Tibial nerve (tissue), 4 donors: ENCODE data around the gene RNF114. TPM values are rescaled to one million over a fixed set of nuclear protein-coding genes. Genes with fewer than 3 reads are reported as not detected.
"Not testable (repeated sequence)": the region's sequence is repeated elsewhere in the genome, so short reads cannot be mapped to it uniquely, and the experiment has no call there.

Experiments used
- DNase-seq, 2 donors: peaks; one replicate each; pipeline ENCODE4 v3.0.0-alpha.2; 2019; ENCODE audit warnings: low spot score in 2 of 2
- H3K27ac ChIP-seq, 4 donors: fragments of 200-600 bp; sonication (generic) in 3 of 4; one replicate each; pipeline ENCODE4 v1.5.1; 2017 to 2019; ENCODE audit warnings: mild to moderate bottlenecking in 1 of 4
- H3K27me3 ChIP-seq, 2 donors: fragments of 200-600 bp; sonication (generic) in 1 of 2; one replicate each; pipeline versions ENCODE4 v1.5.1 to v1.6.0; 2017 to 2019
- H3K36me3 ChIP-seq, 3 donors: fragments of 200-600 bp; sonication (generic); one replicate each; pipeline ENCODE4 v1.5.1; 2018 to 2019
- H3K4me1 ChIP-seq, 4 donors: fragments of 200-600 bp; sonication (generic) in 3 of 4; one replicate each; pipeline ENCODE4 v1.5.1; 2017 to 2019
- H3K4me3 ChIP-seq, 4 donors: fragments of 200-600 bp; sonication (generic) in 3 of 4; one replicate each; pipeline ENCODE4 v1.5.1; 2017 to 2019; ENCODE audit warnings: mild to moderate bottlenecking in 1 of 4, moderate library complexity in 1 of 4
- H3K9me3 ChIP-seq, 4 donors: fragments of 200-600 bp; sonication (generic) in 3 of 4; one replicate each; pipeline ENCODE4 v1.5.1; 2017 to 2019
- EP300 ChIP-seq, 2 donors: sonication (generic); formaldehyde crosslinking; IDR thresholded peaks; one replicate each; pipeline ENCODE4 v1.6.1; 2017; ENCODE audit warnings: antibody characterized with exemption in 2 of 2, mild to moderate bottlenecking in 1 of 2
- POLR2A ChIP-seq, 2 donors: fragments of 450-650 bp; IDR thresholded peaks; one replicate each; pipeline ENCODE4 v1.6.1; 2017; ENCODE audit warnings: antibody characterized with exemption in 2 of 2, mild to moderate bottlenecking in 2 of 2, moderate library complexity in 2 of 2
- WGBS, 2 donors: methylation state at CpG; one replicate each; pipeline ENCODE4 v1.1.5; 2018; 5-methylcytosine and 5-hydroxymethylcytosine counted together
- total RNA-seq, 4 donors: library from RNA; depleted of rRNA; stranded (reverse); fragments of >200 nt; gene quantifications; one replicate each; pipeline ENCODE4 v1.1.0, GENCODE V29; 2016
- TF ChIP-seq, protein P1 (sequence below), 5 experiments: fragments of 200-600 bp in 3 of 5; fragments of 450-650 bp in 2 of 5; sonication (generic) in 3 of 5; IDR thresholded peaks; one replicate each; pipeline ENCODE4 v1.5.1; 2016 to 2019; ENCODE audit warnings: antibody characterized with exemption in 5 of 5, mild to moderate bottlenecking in 3 of 5, moderate library complexity in 2 of 5

RNF114 gene
- total RNA-seq, 4 donors from 2014 or later = 211 to 311 (median 272) TPM

- H3K9me3 ChIP-seq = no peaks in the 10 kb centered on the region
- TF ChIP-seq, protein P1, sequence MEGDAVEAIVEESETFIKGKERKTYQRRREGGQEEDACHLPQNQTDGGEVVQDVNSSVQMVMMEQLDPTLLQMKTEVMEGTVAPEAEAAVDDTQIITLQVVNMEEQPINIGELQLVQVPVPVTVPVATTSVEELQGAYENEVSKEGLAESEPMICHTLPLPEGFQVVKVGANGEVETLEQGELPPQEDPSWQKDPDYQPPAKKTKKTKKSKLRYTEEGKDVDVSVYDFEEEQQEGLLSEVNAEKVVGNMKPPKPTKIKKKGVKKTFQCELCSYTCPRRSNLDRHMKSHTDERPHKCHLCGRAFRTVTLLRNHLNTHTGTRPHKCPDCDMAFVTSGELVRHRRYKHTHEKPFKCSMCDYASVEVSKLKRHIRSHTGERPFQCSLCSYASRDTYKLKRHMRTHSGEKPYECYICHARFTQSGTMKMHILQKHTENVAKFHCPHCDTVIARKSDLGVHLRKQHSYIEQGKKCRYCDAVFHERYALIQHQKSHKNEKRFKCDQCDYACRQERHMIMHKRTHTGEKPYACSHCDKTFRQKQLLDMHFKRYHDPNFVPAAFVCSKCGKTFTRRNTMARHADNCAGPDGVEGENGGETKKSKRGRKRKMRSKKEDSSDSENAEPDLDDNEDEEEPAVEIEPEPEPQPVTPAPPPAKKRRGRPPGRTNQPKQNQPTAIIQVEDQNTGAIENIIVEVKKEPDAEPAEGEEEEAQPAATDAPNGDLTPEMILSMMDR (IDR thresholded peaks at IDR 0.05) = no peak
- TF ChIP-seq EP300 (IDR thresholded peaks at IDR 0.05) = no peak
- no peak for TF ChIP-seq POLR2A (IDR thresholded peaks at IDR 0.05)
- H3K4me3 ChIP-seq = no peak overlapping the region
- H3K36me3 ChIP-seq = peaks cover 7 to 98% (median 30%) of the 10 kb centered on the region in 3 donors
- 70 to 74% methylated on average over 4 of the region's 4 CpGs for WGBS, 2 donors
- no peak for DNase-seq
- H3K27me3 ChIP-seq = no peaks in the 10 kb centered on the region
- H3K4me1 ChIP-seq = peaks cover 0 to 3% (median 0%) of the 10 kb centered on the region in 4 donors
- no peak overlapping the region for H3K27ac ChIP-seq
Observed at GRCh38 chr20:49951151-49951550, 15.0 kb downstream of the RNF114 start.

DNA sequence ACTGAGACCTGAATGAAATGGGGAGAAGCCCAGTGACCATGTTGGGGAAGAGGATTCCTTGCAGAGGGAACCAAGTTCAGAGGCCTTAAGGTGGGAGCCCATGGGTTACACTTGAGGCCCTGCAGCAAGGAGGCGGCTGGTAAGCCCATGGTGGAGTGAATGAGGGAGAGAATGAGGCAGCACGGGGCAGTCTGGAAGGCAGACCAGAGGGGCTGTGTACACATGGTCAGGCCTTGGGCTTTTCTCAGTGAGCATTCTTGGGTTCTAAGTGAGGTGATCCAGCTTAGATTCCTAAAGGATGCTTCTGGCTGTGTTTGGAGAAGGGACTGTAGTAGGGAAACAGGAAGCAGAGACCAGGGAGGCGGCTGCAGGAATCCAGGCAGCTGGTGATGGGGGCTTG, 19.0 kb downstream of the RNF114 start:
- no peaks in the 10 kb centered on the region for H3K27me3 ChIP-seq
- H3K4me1 ChIP-seq = peaks cover 0 to 3% (median 0%) of the 10 kb centered on the region in 4 donors
- H3K4me3 ChIP-seq = no peak overlapping the region
- H3K9me3 ChIP-seq = no peaks in the 10 kb centered on the region
- no peak for DNase-seq
- H3K27ac ChIP-seq = no peak overlapping the region
- WGBS, 2 donors = 86 to 95% methylated on average over 3 of the region's 3 CpGs
- peaks cover 0 to 99% (median 10%) of the 10 kb centered on the region in 3 donors for H3K36me3 ChIP-seq
- TF ChIP-seq, protein P1 (IDR thresholded peaks at IDR 0.05) = no peak
- TF ChIP-seq EP300 (IDR thresholded peaks at IDR 0.05) = no peak

DNA sequence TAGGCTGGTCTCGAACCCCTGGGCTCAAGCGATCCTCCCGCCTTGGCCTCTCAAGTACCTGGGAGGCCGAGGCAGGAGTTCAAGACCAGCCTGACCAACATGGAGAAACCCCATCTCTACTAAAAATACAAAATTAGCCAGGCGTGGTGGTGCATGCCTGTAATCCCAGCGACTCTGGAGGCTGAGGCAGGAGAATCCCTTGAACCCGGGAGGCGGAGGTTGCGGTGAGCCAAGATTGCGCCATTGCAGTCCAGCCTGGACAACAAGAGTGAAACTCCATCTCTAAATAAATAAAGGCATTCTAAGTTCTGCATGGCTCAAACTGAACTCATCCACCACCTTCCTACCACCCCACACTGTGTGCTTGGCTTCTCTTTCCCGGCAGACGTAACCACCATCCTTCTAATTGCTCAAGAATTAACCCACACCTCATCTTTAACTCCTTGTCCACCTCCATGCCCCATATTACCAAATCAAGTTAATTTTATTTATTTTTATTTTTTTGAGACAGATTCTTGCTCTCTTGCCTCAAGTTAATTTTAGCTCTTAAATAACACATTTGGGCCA, 19.7 kb downstream of the RNF114 start:
- H3K4me1 ChIP-seq, H3K9me3 ChIP-seq, H3K27ac ChIP-seq, H3K27me3 ChIP-seq, DNase-seq, H3K4me3 ChIP-seq: not testable (repeated sequence)
- 84 to 87% methylated on average over 12 of the region's 12 CpGs for WGBS, 2 donors
- H3K36me3 ChIP-seq = peaks cover 0 to 93% (median 6%) of the 10 kb centered on the region in 3 donors

- H3K36me3 ChIP-seq = peaks cover 0 to 86% (median 6%) of the 10 kb centered on the region in 3 donors
- no peaks in the 10 kb centered on the region for H3K27me3 ChIP-seq
- H3K4me1 ChIP-seq = no peaks in the 10 kb centered on the region
- TF ChIP-seq EP300 (IDR thresholded peaks at IDR 0.05) (no peak), POLR2A (IDR thresholded peaks at IDR 0.05) (no peak)
- TF ChIP-seq, protein P1 (IDR thresholded peaks at IDR 0.05) = no peak
- H3K27ac ChIP-seq = no peak overlapping the region
- DNase-seq = no peak
- 92 to 94% methylated on average over 18 of the region's 18 CpGs for whole genome bisulfite sequencing, 2 donors
- H3K9me3 ChIP-seq = no peaks in the 10 kb centered on the region
- H3K4me3 ChIP-seq = no peak overlapping the region
Observed at GRCh38 chr20:49956689-49957088, 20.5 kb downstream of the RNF114 start.

GRCh38 chr20:49957089-49957938, 21.1 kb downstream of the RNF114 start:
- H3K4me3 ChIP-seq, H3K4me1 ChIP-seq, H3K27me3 ChIP-seq, H3K9me3 ChIP-seq, DNase-seq, H3K27ac ChIP-seq: not testable (repeated sequence)
- WGBS, 2 donors = 77 to 78% methylated on average over 12 of the region's 12 CpGs
- peaks cover 0 to 86% (median 6%) of the 10 kb centered on the region in 3 donors for H3K36me3 ChIP-seq

DNA sequence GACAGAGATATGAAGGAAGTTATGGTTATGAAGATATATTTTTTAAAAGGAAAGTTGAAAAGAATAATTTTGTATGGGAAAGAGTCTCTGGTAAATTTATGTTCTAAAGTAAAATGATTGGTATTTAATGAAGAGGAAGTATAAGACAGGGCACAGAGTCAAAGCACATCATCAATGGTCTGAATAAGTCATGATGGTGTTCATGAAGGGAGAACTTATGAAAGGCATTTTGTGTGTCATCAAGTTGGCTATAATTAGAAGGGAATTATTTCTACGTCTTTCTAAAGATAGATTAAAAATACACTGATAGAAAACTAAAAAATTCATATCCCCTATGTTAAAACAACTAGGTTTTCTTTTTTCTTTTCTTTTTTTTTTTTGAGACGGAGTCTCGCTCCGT, 25.2 kb downstream of the RNF114 start:
- H3K27me3 ChIP-seq = no peaks in the 10 kb centered on the region
- no peak overlapping the region for H3K27ac ChIP-seq
- TF ChIP-seq EP300 (IDR thresholded peaks at IDR 0.05) = no peak
- TF ChIP-seq POLR2A (IDR thresholded peaks at IDR 0.05) = no peak
- TF ChIP-seq, protein P1 (IDR thresholded peaks at IDR 0.05) = no peak
- DNase-seq = no peak
- H3K36me3 ChIP-seq = peaks cover 0 to 63% (median 6%) of the 10 kb centered on the region in 3 donors
- H3K4me3 ChIP-seq = no peak overlapping the region
- no peaks in the 10 kb centered on the region for H3K4me1 ChIP-seq
- WGBS, 2 donors = 82 to 89% methylated on average over 4 of the region's 4 CpGs
- H3K9me3 ChIP-seq = no peaks in the 10 kb centered on the region
